H1 (cell line): ENCODE data around the gene EPN3. TPM values are rescaled to one million over a fixed set of nuclear protein-coding genes. Genes with fewer than 3 reads are reported as not detected.

Experiments
- CHD1 ChIP-seq: IDR thresholded peaks from 2 replicates; pipeline ENCODE4 v1.6.1; 2012; ENCODE audit warnings: low read depth, low read length, improper control_type of control experiment
- GABPA ChIP-seq: IDR thresholded peaks from 2 replicates; pipeline ENCODE4 v1.6.1; 2011; ENCODE audit warnings: mild to moderate bottlenecking, low read length, moderate library complexity, borderline replicate concordance; ENCODE audit not compliant: insufficient read depth
- POLR2AphosphoS5 ChIP-seq: IDR thresholded peaks from 2 replicates; pipeline ENCODE4 v1.6.1; 2011; ENCODE audit warnings: low read depth, low read length
- SIX5 ChIP-seq: IDR thresholded peaks from 2 replicates; pipeline ENCODE4 v1.6.1; 2011; ENCODE audit warnings: mild to moderate bottlenecking, low read depth, low read length
- TEAD4 ChIP-seq: IDR thresholded peaks from 2 replicates; pipeline ENCODE4 v1.6.1; 2012; ENCODE audit warnings: low read depth, low read length, inconsistent platforms, mixed read lengths
- polyA plus RNA-seq, 7 experiments: library from polyadenylated mRNA; depleted of rRNA in 3 of 7; stranded (reverse) in 5 of 7; unstranded in 2 of 7; fragments of >200 nt in 5 of 7; fragments of 200-250 nt in 2 of 7; gene quantifications; 1 replicate in 5 of 7; 2 replicates in 1 of 7; 4 replicates in 1 of 7; pipeline versions ENCODE4 v1.2.1 to v1.2.3, GENCODE V29; 2011 to 2013; ENCODE audit warnings: missing spikeins in 2 of 7, mixed read lengths in 2 of 7
- total RNA-seq: library from RNA; stranded (reverse); fragmentation: NEBNext Ultra II Directional; extraction: Animal tissue kit (Norgen Biotek cat#: 25700); gene quantifications from 2 replicates; pipeline ENCODE4 v1.2.1, GENCODE V29; 2021

Gene EPN3
- total and polyA plus RNA-seq, 2 of the 8 experiments (the other 6 are each of a cell fraction or from before 2014, with no cell fraction given): 6.7 to 7.9 TPM

DNA sequence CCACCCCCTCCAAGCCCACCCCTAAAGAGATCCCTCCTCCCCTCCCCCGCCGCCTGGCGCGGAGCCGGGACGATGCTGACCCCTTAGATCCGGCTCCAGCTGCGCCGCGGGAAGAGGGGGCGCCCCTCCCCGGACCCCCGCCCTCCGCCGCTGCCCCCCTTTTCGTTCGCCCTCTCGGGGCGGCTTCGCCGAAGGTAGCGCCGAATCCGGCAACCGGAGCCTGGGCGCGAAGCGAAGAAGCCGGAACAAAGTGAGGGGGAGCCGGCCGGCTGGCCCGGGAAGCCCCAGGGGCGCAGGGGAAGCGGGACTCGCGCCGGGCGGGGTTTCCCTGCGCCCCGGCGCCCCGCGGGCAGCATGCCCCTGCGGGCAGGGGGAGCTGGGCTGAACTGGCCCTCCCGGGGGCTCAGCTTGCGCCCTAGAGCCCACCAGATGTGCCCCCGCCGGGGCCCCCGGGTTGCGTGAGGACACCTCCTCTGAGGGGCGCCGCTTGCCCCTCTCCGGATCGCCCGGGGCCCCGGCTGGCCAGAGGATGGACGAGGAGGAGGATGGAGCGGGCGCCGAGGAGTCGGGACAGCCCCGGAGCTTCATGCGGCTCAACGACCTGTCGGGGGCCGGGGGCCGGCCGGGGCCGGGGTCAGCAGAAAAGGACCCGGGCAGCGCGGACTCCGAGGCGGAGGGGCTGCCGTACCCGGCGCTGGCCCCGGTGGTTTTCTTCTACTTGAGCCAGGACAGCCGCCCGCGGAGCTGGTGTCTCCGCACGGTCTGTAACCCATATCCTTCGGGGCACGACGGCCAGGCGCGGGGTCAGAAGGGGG lies 28.6 kb downstream of the EPN3 start (continued):
- TF ChIP-seq GABPA: no peak
- no peak for TF ChIP-seq CHD1
- TF ChIP-seq SIX5: no peak
- TF ChIP-seq POLR2AphosphoS5: no peak
- TF ChIP-seq TEAD4: no peak
- TF ChIP-seq, all 59 proteins: peak for 0
